ENCODE results near the gene GGNBP2.

Gene GGNBP2

GRCh38 chr17:36523113-36523512, 21.6 kb upstream of the GGNBP2 start:
- no peak for DNase-seq

- peak; percentile 61 for DNase-seq
These were observed 20.3 kb upstream of the GGNBP2 start for GRCh38 chr17:36524428-36524876.

GRCh38 chr17:36525113-36525512, 19.6 kb upstream of the GGNBP2 start:
- DNase-seq: peak; percentile 50

GRCh38 chr17:36525888-36526287, 18.8 kb upstream of the GGNBP2 start:
- peak; percentile 27 for DNase-seq

DNA sequence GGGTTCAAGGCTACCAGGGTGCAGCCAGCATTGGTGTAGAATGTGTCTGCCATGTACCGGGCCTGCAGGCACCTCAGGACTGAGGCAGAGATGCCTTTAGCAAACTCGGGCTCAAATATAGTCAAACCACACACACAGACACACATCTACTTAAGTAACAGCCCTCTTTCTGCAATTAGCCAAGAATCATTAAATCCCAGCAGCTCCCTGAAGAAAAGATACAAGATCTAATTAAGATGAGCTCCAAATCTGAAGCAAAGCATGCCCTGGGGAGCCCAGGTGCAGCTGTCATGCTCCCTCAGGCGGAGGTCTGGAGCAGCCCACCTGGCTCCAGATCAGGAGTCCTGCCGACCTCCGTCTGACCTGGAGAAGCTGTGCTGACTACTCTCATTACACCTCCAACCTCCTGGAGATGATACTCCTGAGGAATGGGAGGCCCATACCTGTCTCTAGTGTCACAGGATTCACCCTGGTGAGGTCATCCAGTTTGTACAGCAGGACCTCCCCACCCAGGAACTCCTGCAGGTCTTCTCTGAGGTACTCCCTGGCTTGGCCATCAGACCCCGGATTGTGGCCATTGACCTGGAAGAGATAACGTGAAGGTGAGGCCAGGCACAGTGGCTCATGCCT, 17.0 kb upstream of the GGNBP2 start:
- DNase-seq: peak; percentile 59

DNA sequence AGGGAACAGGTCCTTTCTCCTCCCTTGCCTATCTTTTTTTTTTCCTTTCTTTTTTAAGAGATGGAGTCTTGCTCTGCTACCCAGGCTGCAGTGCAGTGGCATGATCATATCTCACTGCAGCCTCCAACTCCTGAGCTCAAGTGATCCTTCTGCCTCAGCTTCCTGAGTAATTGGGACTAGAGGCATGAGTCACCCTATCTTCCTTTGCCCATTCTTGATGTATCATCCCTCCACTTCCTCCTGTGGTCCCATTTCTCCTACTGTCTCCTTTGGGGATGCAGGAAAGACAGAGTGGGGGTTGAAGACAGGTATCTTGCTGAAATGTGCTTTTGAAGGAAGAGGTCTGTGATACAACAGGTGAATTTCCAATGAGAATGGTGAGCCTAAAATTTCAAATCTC, 15.6 kb upstream of the GGNBP2 start:
- DNase-seq: no peak

DNA sequence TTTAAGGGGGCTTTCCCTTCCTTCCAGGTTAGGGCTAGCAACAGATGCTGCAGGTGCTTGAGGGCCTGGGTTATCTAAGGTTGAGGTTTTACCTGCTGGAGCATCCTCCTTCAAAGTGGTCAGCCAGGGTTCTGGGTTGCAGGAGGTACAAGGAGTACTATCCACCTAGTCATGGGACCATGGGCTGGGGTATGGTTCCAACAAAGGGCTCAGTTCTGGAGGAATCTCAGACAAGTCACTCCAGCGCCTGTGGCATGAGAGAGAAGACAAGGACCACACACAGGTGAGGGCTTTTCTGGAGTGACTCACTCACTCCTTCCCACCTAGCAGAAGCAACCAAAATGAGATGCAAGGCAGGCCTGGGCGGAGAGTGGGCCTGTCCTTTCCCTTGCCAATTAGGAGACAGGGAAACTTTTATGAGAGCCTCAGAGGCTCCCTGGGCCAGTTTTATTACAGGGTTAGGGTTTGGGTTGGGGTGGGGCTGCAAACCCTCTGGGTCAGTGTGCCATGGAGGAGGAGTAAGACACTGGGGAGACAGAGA, 12.2 kb upstream of the GGNBP2 start:
- peak; percentile 58 for DNase-seq

DNA sequence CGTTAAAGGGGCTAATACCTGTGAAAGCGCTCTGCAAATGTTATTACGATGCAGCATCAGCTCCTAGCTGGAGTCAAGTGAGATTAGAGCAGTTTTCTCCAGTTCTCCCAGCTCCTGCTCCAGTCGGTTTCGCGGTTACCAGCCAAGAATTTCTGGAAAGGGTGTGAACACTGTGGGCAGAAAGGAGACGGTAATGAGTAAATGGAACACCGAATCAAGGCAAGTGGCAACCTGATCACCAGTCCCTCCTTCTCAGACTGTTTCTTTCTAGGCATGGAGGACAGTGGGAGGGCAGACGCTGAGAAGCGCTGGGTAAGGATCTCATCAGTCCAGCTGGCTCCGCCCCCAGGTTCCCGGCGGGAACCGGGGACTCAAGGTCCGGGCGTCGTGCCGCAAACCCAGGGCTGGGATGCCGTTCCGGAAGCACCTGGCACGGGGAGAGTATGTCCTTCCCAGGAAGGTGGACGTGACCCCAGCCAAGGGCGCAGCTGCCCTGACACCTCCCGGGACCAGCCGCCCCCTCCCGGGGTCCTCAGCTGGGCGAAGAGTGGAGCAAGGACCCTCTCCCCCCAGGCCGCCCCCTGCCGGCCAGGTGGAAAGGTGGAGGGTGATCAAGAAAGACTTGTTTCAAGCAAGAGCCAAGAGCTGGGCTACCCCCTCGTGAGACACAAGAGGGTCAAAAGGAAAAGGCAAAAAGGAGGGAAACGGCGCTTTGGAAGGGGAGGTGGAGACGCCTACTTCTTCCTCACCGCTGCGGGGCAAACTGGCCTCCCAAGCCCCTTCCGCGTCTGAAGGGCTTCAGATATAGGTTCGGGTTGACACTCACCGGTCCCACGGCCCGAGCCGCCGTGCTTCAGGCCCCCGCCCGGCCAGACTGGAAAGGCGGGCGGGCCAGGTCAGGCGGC, 10.5 kb upstream of the GGNBP2 start:
- peak; percentile 84 for DNase-seq

- DNase-seq: peak; percentile 95
These were observed 9.7 kb upstream of the GGNBP2 start, which contains the start of the genes MYO19 and PIGW for GRCh38 chr17:36534840-36535668. Gene MYO19, minus strand, starts transcription at chr17:36534868. Its CDS starts 2,330 bp downstream, at chr17:36532538. Gene PIGW, plus strand, starts transcription at chr17:36534987. Its CDS starts 2,115 bp downstream, at chr17:36537102.

DNA sequence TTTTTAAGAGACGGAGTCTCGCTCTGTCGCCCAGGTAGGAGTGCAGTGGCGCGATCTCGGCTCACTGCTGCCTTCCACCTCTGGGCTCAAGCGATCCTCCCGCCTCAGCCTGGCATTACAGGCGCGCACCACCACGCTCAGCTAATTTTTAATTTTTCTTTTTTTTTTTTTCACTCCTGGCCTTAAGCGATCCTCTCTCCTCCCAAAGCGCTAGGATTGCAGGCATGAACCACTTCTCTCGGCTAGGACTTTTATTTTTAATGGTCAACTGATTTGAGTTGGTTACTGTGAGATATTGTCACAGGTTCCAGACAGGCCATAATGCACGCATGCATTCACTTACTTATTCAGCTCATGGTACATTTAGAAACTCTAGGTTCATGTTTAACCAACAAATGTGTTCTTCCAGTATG, 9.0 kb upstream of the GGNBP2 start:
- DNase-seq: no peak

- no peak for DNase-seq
These were observed 4.0 kb upstream of the GGNBP2 start for GRCh38 chr17:36540696-36541095.

DNA sequence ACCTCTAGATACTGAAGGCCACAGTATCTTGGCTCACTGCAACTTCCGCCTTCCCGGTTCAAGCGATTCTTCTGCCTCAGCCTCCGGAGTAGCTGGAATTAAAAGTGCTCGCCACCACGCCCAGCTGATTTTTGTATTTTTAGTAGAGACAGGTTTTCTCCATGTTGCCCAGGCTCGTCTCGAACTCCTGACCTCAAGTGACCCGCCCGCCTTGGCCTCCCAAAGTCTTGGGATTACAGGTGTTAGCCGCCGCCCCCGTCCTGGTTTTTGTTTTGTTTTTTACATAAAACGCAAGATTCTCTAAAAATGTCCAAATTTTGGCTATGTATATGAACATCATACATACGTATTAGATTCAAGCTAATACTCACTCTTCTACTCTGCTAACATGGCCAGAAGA, 2.0 kb upstream of the GGNBP2 start:
- peak; percentile 55 for DNase-seq

DNA sequence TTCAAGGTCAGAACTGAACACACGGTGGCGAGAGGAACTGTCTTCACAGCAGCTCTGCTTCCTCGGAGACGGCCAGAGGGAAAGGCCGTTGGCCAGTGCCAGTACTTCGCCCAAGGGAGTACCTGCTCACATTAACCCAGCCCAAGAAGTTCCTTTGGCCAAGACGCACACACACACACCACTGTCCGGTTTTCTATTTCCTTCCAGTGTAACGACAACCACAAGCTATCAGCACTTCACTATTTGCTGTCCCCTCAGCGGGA, 744 bp upstream of the GGNBP2 start:
- no peak for DNase-seq

DNA sequence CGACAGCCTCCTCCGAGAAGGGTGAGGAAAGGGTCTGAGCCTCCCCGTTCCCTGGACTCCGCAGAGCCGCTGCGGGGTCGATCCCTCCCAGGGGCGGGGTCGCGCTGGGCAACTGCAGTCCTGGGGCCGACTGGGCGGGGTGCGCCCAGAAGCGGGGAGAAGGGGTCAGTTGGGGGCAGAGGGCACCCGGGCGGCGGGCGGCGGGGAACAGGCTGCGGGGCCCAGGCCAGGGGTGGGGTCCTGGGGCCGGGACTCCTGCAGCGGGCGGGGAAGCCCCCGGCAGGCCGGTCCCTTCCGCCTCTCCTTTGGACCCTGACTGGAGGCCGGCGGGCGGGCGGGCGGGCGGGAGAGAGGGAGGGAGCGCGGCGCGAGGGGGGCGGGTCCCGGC, 352 bp downstream of the GGNBP2 start:
- no peak for DNase-seq

DNA sequence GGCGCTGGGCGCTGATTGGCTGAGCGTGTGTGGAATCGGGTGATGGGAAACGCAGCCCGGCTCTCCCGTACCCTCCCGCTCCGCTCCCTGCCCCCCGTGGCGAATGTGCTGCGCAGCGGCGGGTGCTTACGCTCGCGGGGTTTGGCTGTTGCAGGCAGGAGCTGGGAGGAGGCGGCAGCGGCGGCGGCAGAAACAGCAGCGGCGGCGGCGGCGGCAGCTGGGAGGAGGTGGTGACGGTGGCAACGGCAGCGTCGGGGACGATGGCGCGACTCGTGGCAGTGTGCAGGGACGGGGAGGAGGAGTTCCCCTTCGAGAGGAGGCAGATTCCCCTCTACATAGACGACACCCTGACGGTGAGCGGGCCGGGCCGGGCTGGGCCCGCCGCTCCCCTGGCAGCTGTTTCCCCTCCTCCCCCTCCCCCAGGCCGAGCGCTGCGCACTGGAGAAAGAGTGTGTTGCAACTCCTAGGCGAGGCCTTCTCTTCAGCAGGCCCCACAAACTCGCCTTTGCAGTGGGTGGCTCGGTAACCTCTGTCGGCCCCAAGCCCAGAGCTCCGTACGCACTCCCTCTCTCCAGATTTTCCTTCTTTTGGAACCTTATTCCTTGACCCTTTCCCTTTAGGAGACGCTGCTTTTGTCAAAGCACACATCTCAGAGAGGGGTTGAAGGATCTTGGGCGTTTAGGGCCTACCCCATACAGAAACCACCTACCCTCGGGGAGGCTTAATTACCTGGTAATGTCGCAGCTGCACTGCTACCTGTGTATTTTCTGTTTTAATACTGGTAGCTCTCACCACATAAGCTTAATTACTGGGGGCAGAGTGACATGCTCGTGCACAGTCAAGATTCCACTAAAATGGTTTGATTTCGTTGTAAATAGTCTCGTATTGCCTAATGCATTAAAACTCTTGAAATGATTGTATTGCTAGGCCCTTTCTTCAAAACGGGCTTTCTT, 1.0 kb downstream of the GGNBP2 start:
- peak; percentile 99 for DNase-seq

- DNase-seq: no peak
These were observed 1.8 kb downstream of the GGNBP2 start for GRCh38 chr17:36546418-36547093.

GRCh38 chr17:36547776-36548175, 3.1 kb downstream of the GGNBP2 start:
- DNase-seq: no peak

DNA sequence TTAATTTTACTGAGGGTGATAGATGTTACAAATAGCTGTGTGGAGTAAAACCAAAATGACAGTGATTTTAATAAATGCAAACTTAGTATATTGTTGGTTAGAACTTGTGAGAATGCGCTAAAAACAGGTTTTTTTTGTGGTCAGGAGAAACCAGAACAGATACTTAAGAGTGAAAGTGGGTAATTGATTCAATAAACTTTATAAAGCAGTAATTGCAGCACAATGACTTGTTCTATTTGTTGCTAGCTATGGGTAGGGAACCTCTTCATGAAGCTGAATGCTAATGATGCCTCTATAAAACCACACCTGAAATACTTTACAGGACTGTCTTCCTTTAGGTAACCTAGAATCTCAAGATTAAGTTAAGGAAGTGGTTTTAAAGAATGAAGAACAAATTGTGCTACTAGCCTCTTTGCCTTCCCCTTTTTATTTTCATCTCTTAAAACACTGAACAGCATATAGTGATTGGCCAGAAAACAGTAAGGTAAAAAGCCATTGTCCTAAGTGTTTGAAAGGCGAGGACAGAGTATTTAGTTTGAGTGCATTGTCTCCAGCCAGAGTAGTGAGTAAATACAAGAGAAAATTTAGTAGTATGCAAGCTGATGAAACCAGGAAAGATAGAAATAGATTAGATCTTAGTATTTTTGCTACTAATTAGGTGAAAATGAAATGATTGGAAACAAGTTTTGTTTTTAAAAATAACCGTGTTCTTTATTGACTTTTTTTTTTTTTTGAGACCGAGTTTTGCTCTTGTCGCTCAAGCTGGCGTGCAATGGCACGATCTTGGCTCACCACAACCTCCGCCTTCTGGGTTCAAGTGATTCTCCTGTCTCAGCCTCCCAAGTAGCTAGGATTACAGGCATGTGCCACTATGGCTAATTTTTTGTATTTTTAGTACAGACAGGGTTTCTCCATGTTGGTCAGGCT, 6.0 kb downstream of the GGNBP2 start:
- DNase-seq: peak; percentile 62

GRCh38 chr17:36553459-36553858, 8.7 kb downstream of the GGNBP2 start:
- DNase-seq: no peak

GRCh38 chr17:36566081-36566480, 21.4 kb downstream of the GGNBP2 start:
- no peak for DNase-seq
